ENCODE data around the gene GAD1.

GRCh38 chr2:170819680-170820664, 3.3 kb downstream of the GAD1 start:
- no peak for TF ChIP-seq CTCF (conservative IDR thresholded peaks at IDR 0.05 in 1 of 2, IDR thresholded peaks at IDR 0.05 in 1 of 2; ENCODE audit: extremely low read depth in 1 of 2, insufficient read depth in 1 of 2, low read depth in 1 of 2, low read length in 2 of 2)
- no peak for TF ChIP-seq EZH2 (IDR thresholded peaks at IDR 0.05; ENCODE audit: borderline replicate concordance, low read length)

Data from mammary epithelial cell (primary cell).